ENCODE data around the gene ROR1.

ROR1 gene

GRCh38 chr1:63918418-63918945 lies 144.7 kb downstream of the ROR1 start:
- no peak overlapping the region for H3K4me3 ChIP-seq (ENCODE audit: control insufficient read depth, low read depth, low read length)
- TF ChIP-seq CTCF (conservative IDR thresholded peaks at IDR 0.05; ENCODE audit: control insufficient read depth, insufficient read depth, low read depth, low read length) = no peak
- peak; percentile 25 for DNase-seq (ENCODE audit: low read depth)

GRCh38 chr1:63920154-63921117 lies 146.6 kb downstream of the ROR1 start:
- H3K4me3 ChIP-seq (ENCODE audit: control insufficient read depth, low read depth, low read length) = no peak overlapping the region
- TF ChIP-seq CTCF (conservative IDR thresholded peaks at IDR 0.05; ENCODE audit: control insufficient read depth, insufficient read depth, low read depth, low read length) = peak; percentile 59
- DNase-seq (ENCODE audit: low read depth) = peak; percentile 85

- no peak for TF ChIP-seq CTCF (conservative IDR thresholded peaks at IDR 0.05; ENCODE audit: control insufficient read depth, insufficient read depth, low read depth, low read length)
- no peak overlapping the region for H3K4me3 ChIP-seq (ENCODE audit: control insufficient read depth, low read depth, low read length)
- no peak for DNase-seq (ENCODE audit: low read depth)
Measured at GRCh38 chr1:63921359-63921758, 147.5 kb downstream of the ROR1 start.

- no peak overlapping the region for H3K4me3 ChIP-seq (ENCODE audit: control insufficient read depth, low read depth, low read length)
- DNase-seq (ENCODE audit: low read depth) = no peak
- TF ChIP-seq CTCF (conservative IDR thresholded peaks at IDR 0.05; ENCODE audit: control insufficient read depth, insufficient read depth, low read depth, low read length) = no peak
Measured at GRCh38 chr1:63921802-63922201, 148.0 kb downstream of the ROR1 start.

- no peak for TF ChIP-seq CTCF (conservative IDR thresholded peaks at IDR 0.05; ENCODE audit: control insufficient read depth, insufficient read depth, low read depth, low read length)
- no peak overlapping the region for H3K4me3 ChIP-seq (ENCODE audit: control insufficient read depth, low read depth, low read length)
- no peak for DNase-seq (ENCODE audit: low read depth)
Measured at GRCh38 chr1:63922848-63923247, 149.0 kb downstream of the ROR1 start.

GRCh38 chr1:63923302-63923701 lies 149.5 kb downstream of the ROR1 start:
- no peak for TF ChIP-seq CTCF (conservative IDR thresholded peaks at IDR 0.05; ENCODE audit: control insufficient read depth, insufficient read depth, low read depth, low read length)
- no peak overlapping the region for H3K4me3 ChIP-seq (ENCODE audit: control insufficient read depth, low read depth, low read length)
- DNase-seq (ENCODE audit: low read depth) = no peak
